Mesenchymal stem cell (in vitro differentiated cells and primary cell): ENCODE results near the gene DMP1. TPM values are rescaled to one million over a fixed set of nuclear protein-coding genes. Genes with fewer than 3 reads are reported as not detected.
A peak's percentile ranks its signal among the peaks of the same experiment; 100 is the strongest.

Experiments
- DNase-seq: peaks from one replicate; pipeline ENCODE4 v3.0.0-alpha.2; 2013
- H2AFZ ChIP-seq: one replicate; pipeline ENCODE4 v1.6.1; 2013; ENCODE audit warnings: low read depth, mild to moderate bottlenecking, control low read depth, inconsistent platforms, low read length, moderate library complexity
- H2AK5ac ChIP-seq: 2 replicates; pipeline ENCODE4 v1.6.1; 2013; ENCODE audit warnings: low read length, moderate library complexity, mild to moderate bottlenecking, inconsistent platforms; ENCODE audit not compliant: severe bottlenecking
- H2BK120ac ChIP-seq: one replicate; pipeline ENCODE4 v1.6.1; 2013; ENCODE audit warnings: low read depth, mild to moderate bottlenecking, inconsistent platforms, low read length, moderate library complexity
- H2BK12ac ChIP-seq, 2 experiments: one replicate each; pipeline ENCODE4 v1.6.1; 2013; ENCODE audit warnings: inconsistent platforms in 2 of 2, low read length in 2 of 2, mild to moderate bottlenecking in 2 of 2, moderate library complexity in 2 of 2, control low read depth in 1 of 2
- H2BK15ac ChIP-seq: one replicate; pipeline ENCODE4 v1.6.1; 2013; ENCODE audit warnings: mild to moderate bottlenecking, low read depth, inconsistent platforms; ENCODE audit not compliant: poor library complexity, severe bottlenecking
- H2BK5ac ChIP-seq: 2 replicates; pipeline ENCODE4 v1.6.1; 2013; ENCODE audit warnings: low read depth, mild to moderate bottlenecking, low read length, control low read depth, inconsistent platforms; ENCODE audit not compliant: poor library complexity, severe bottlenecking
- H3K14ac ChIP-seq, 2 experiments: one replicate each; pipeline ENCODE4 v1.6.1; 2013; ENCODE audit warnings: inconsistent platforms in 2 of 2, low read length in 2 of 2, control low read depth in 1 of 2, mild to moderate bottlenecking in 1 of 2, moderate library complexity in 1 of 2
- H3K18ac ChIP-seq, 2 experiments: one replicate each; pipeline ENCODE4 v1.6.1; 2013; ENCODE audit warnings: inconsistent platforms in 2 of 2, low read length in 2 of 2, control low read depth in 1 of 2, low read depth in 1 of 2, mild to moderate bottlenecking in 1 of 2
- H3K23ac ChIP-seq, 2 experiments: one replicate each; pipeline ENCODE4 v1.6.1; 2013; ENCODE audit warnings: inconsistent platforms in 2 of 2, low read length in 2 of 2, mild to moderate bottlenecking in 2 of 2, moderate library complexity in 2 of 2, control low read depth in 1 of 2
- H3K27ac ChIP-seq: 2 replicates; pipeline ENCODE4 v1.5.1; 2013; ENCODE audit warnings: mild to moderate bottlenecking, moderate library complexity, low read length, control low read depth, inconsistent platforms; ENCODE audit not compliant: poor library complexity, severe bottlenecking
- H3K27me3 ChIP-seq, 2 experiments: 2 replicates each; pipeline versions ENCODE4 v1.6.1 to v1.7.0; 2013; ENCODE audit warnings: low read length in 2 of 2, mild to moderate bottlenecking in 2 of 2, moderate library complexity in 2 of 2, control low read depth in 1 of 2, inconsistent platforms in 1 of 2; ENCODE audit not compliant: control insufficient read depth in 1 of 2, insufficient read depth in 1 of 2
- H3K36me3 ChIP-seq, 2 experiments: 2 replicates each; pipeline versions ENCODE4 v1.6.1 to v1.7.0; 2013; ENCODE audit warnings: low read length in 2 of 2, control low read depth in 1 of 2, inconsistent platforms in 1 of 2, low read depth in 1 of 2, mild to moderate bottlenecking in 1 of 2; ENCODE audit not compliant: insufficient read depth in 2 of 2, control insufficient read depth in 1 of 2
- H3K4ac ChIP-seq, 2 experiments: one replicate each; pipeline ENCODE4 v1.6.1; 2013; ENCODE audit warnings: inconsistent platforms in 2 of 2, low read length in 2 of 2, mild to moderate bottlenecking in 2 of 2, moderate library complexity in 2 of 2, control low read depth in 1 of 2, low read depth in 1 of 2
- H3K4me1 ChIP-seq: 2 replicates; pipeline ENCODE4 v1.6.1; 2013; ENCODE audit warnings: low read depth, low read length, control low read depth; ENCODE audit not compliant: control insufficient read depth, insufficient read depth
- H3K4me2 ChIP-seq: 2 replicates; pipeline ENCODE4 v1.6.1; 2013; ENCODE audit warnings: low read length, mild to moderate bottlenecking, inconsistent platforms; ENCODE audit not compliant: poor library complexity, severe bottlenecking
- H3K4me3 ChIP-seq, 2 experiments: 2 replicates each; pipeline versions ENCODE4 v1.5.1 to v1.7.0; 2013; ENCODE audit warnings: low read length in 2 of 2, mild to moderate bottlenecking in 2 of 2, control low read depth in 1 of 2, low read depth in 1 of 2; ENCODE audit not compliant: insufficient read depth in 1 of 2
- H3K79me1 ChIP-seq: replicated peaks from 2 replicates; pipeline ENCODE4 v1.6.1; 2013; ENCODE audit warnings: mild to moderate bottlenecking, control low read depth, low read length, inconsistent platforms; ENCODE audit not compliant: poor library complexity, severe bottlenecking
- H3K9ac ChIP-seq: 2 replicates; pipeline ENCODE4 v1.7.0; 2013; ENCODE audit warnings: mild to moderate bottlenecking, low read length, moderate library complexity
- H3K9me3 ChIP-seq: 2 replicates; pipeline ENCODE4 v1.7.0; 2013; ENCODE audit warnings: mild to moderate bottlenecking, low read length; ENCODE audit not compliant: control insufficient read depth
- H4K8ac ChIP-seq: one replicate; pipeline ENCODE4 v1.6.1; 2013; ENCODE audit warnings: inconsistent platforms, mild to moderate bottlenecking, low read length, moderate library complexity
- H4K91ac ChIP-seq: one replicate; pipeline ENCODE4 v1.6.1; 2013; ENCODE audit warnings: mild to moderate bottlenecking, low read length, inconsistent platforms
- WGBS: methylation state at CpG from one replicate; pipeline ENCODE4 v1.1.7; 2013; ENCODE audit warnings: mixed read lengths; 5-methylcytosine and 5-hydroxymethylcytosine counted together
- polyA plus RNA-seq, 2 experiments: library from polyadenylated mRNA; stranded (reverse); fragments of 200-250 nt; gene quantifications; one replicate each; pipeline ENCODE4 v1.2.3, GENCODE V29; 2013

DMP1 gene
- polyA plus RNA-seq (2013, experiment 1 of 2), result 0.01 TPM
- 0.01 TPM for polyA plus RNA-seq (2013, experiment 2 of 2)

DNA sequence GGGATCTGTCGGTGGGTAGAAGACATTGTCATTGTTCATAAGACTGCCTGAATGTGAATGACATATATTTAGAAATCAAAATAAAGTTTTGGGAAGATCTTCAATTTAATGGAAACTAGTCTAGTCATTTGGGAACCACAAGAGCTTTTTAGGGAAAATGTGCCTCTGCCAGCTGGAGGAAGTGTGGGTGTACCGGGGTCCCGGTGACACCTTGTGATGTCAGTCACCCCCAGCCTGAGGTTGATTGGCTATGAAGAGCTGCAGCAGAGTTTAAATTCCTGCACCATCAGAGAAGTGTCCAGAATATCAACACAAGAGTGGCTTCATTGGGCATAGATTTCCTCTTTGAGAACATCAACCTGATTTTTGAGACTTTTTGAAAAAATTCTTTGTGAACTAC lies at the start of gene DMP1:
Gene DMP1 (plus strand): TSS at position 301 of the 400 bp plus-strand sequence. CDS start 6,213 bp downstream, outside the sequence.
- Histone ChIP-seq H2BK15ac (no peak within 1 kb of the TSS), H2BK5ac (no peak within 1 kb of the TSS), H3K18ac (no peak within 1 kb of the TSS), H3K4me2 (no peak within 1 kb of the TSS), H2AFZ (no peak within 1 kb of the TSS), H2AK5ac (no peak within 1 kb of the TSS), H3K27ac (no peak within 1 kb of the TSS), H3K4me1 (no peaks in the 10 kb centered on the region), H3K79me1 (no peaks in the 10 kb centered on the region), H4K8ac (no peak within 1 kb of the TSS), H3K27me3 (no peaks in the 10 kb centered on the region), H2BK12ac (no peak within 1 kb of the TSS), H3K4me3 (no peak within 1 kb of the TSS), H3K23ac (no peak within 1 kb of the TSS), H4K91ac (no peak within 1 kb of the TSS), H2BK120ac (no peak within 1 kb of the TSS), H3K9me3 (no peaks in the 10 kb centered on the region), H3K4ac (no peak within 1 kb of the TSS), H3K36me3 (no peaks in the 10 kb centered on the region), H3K9ac (no peak within 1 kb of the TSS), H3K14ac (no peak within 1 kb of the TSS)
- 95% methylated on average over 3 of the region's 3 CpGs for WGBS
- no peak for DNase-seq

- no peak overlapping the region for H4K8ac ChIP-seq
- H4K91ac ChIP-seq, result no peak overlapping the region
- H3K14ac ChIP-seq, result no peak overlapping the region
- H2BK12ac ChIP-seq, result no peak overlapping the region
- no peaks in the 10 kb centered on the region for H3K79me1 ChIP-seq
- H3K4me2 ChIP-seq, result no peak overlapping the region
- no peak overlapping the region for H3K9ac ChIP-seq
- H3K4ac ChIP-seq, result no peak overlapping the region
- DNase-seq, result no peak
- no peaks in the 10 kb centered on the region for H3K27me3 ChIP-seq
- H2BK15ac ChIP-seq, result no peak overlapping the region
- no peak overlapping the region for H3K18ac ChIP-seq
- no peak overlapping the region for H2AK5ac ChIP-seq
- no peaks in the 10 kb centered on the region for H3K4me1 ChIP-seq
- no peak overlapping the region for H3K27ac ChIP-seq
- H3K36me3 ChIP-seq, result no peaks in the 10 kb centered on the region
- H3K23ac ChIP-seq, result no peak overlapping the region
- no peak overlapping the region for H3K4me3 ChIP-seq
- H3K9me3 ChIP-seq, result no peaks in the 10 kb centered on the region
- no peak overlapping the region for H2AFZ ChIP-seq
- H2BK5ac ChIP-seq, result no peak overlapping the region
- H2BK120ac ChIP-seq, result no peak overlapping the region
Measured at GRCh38 chr4:87601361-87601760, 48.7 kb upstream of the DMP1 start.

DNA sequence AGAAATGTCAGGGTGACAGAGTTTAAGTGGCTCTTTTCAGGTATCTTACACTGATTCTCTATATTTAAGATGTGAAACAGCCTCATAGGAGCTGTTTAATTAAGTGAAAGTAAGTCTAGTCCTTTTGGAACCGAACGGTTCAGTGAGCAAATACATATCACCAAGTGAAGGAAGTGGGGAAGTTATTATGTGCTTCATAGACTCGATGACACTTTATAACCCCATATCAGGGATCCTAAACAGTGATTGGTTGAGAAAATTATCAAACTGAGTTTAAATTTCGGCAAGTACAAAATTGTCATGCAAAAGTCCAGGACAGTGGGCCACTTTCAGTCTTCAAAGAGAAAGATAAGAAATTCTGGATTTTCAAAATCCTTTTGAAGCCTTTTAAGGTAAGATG lies 41.9 kb upstream of the DMP1 start, which contains the start of gene DSPP:
Gene DSPP (plus strand): TSS at position 301 of the 400 bp plus-strand sequence. CDS start 2,380 bp downstream, outside the sequence.
- no peak within 1 kb of the TSS for H2AK5ac ChIP-seq
- no peak within 1 kb of the TSS for H4K8ac ChIP-seq
- H2BK15ac ChIP-seq, result no peak within 1 kb of the TSS
- H2BK12ac ChIP-seq, result no peak within 1 kb of the TSS
- H3K4ac ChIP-seq, result no peak within 1 kb of the TSS
- no peaks in the 10 kb centered on the region for H3K36me3 ChIP-seq
- H2AFZ ChIP-seq, result peak within 1 kb of the TSS; percentile 5
- H3K27me3 ChIP-seq, result peaks cover 5 to 8% of the 10 kb centered on the region in 2 experiments
- H4K91ac ChIP-seq, result no peak within 1 kb of the TSS
- H2BK5ac ChIP-seq, result no peak within 1 kb of the TSS
- no peak within 1 kb of the TSS for H3K23ac ChIP-seq
- H3K79me1 ChIP-seq, result no peaks in the 10 kb centered on the region
- H3K9me3 ChIP-seq, result no peaks in the 10 kb centered on the region
- H2BK120ac ChIP-seq, result no peak within 1 kb of the TSS
- H3K4me1 ChIP-seq, result no peaks in the 10 kb centered on the region
- no peak within 1 kb of the TSS for H3K4me3 ChIP-seq
- no peak for DNase-seq
- H3K4me2 ChIP-seq, result no peak within 1 kb of the TSS
- H3K18ac ChIP-seq, result no peak within 1 kb of the TSS
- no peak within 1 kb of the TSS for H3K14ac ChIP-seq
- no peak within 1 kb of the TSS for H3K27ac ChIP-seq
- no peak within 1 kb of the TSS for H3K9ac ChIP-seq
- WGBS, result 87% methylated on average over 4 of the region's 4 CpGs

DNA sequence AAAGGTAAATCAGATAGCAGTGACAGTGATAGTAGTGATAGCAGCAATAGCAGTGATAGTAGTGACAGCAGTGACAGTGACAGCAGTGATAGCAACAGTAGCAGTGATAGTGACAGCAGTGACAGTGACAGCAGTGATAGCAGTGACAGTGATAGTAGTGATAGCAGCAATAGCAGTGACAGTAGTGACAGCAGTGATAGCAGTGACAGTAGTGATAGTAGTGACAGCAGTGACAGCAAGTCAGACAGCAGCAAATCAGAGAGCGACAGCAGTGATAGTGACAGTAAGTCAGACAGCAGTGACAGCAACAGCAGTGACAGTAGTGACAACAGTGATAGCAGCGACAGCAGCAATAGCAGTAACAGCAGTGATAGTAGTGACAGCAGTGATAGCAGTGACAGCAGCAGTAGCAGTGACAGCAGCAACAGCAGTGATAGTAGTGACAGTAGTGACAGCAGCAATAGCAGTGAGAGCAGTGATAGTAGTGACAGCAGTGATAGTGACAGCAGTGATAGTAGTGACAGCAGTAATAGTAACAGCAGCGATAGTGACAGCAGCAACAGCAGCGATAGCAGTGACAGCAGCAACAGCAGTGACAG lies 35.7 kb upstream of the DMP1 start:
- no peak overlapping the region for H3K4me2 ChIP-seq
- no peak overlapping the region for H3K27ac ChIP-seq
- H4K91ac ChIP-seq, result no peak overlapping the region
- H2AK5ac ChIP-seq, result no peak overlapping the region
- no peak overlapping the region for H3K4me3 ChIP-seq
- H3K79me1 ChIP-seq, result no peaks in the 10 kb centered on the region
- no peak overlapping the region for H2BK5ac ChIP-seq
- H3K9ac ChIP-seq, result no peak overlapping the region
- WGBS, result 93% methylated on average over 4 of the region's 4 CpGs
- no peak overlapping the region for H3K18ac ChIP-seq
- no peak overlapping the region for H2AFZ ChIP-seq
- no peak overlapping the region for H2BK12ac ChIP-seq
- no peaks in the 10 kb centered on the region for H3K4me1 ChIP-seq
- H3K14ac ChIP-seq, result peak overlapping the region in 1 of 2 experiments; percentile 72
- DNase-seq, result no peak
- H2BK120ac ChIP-seq, result no peak overlapping the region
- H2BK15ac ChIP-seq, result no peak overlapping the region
- no peaks in the 10 kb centered on the region for H3K36me3 ChIP-seq
- H3K9me3 ChIP-seq, result no peaks in the 10 kb centered on the region
- no peak overlapping the region for H3K4ac ChIP-seq
- H3K27me3 ChIP-seq, result peaks cover 9 to 24% of the 10 kb centered on the region in 2 experiments
- H4K8ac ChIP-seq, result no peak overlapping the region
- H3K23ac ChIP-seq, result peak overlapping the region in 1 of 2 experiments; percentile 23
